Endodermal cell (in vitro differentiated cells): ENCODE data around the gene PELI2. TPM values are rescaled to one million over a fixed set of nuclear protein-coding genes. Genes with fewer than 3 reads are reported as not detected.

Experiments
- DNase-seq: peaks from one replicate; pipeline ENCODE4 v3.0.0-alpha.2; 2017
- H3K27ac ChIP-seq: 2 replicates; pipeline ENCODE4 v1.5.1; 2013; ENCODE audit warnings: mild to moderate bottlenecking, low read depth, low read length, moderate library complexity
- H3K27me3 ChIP-seq: 2 replicates; pipeline ENCODE4 v1.6.1; 2013; ENCODE audit warnings: mild to moderate bottlenecking, low read length, moderate library complexity; ENCODE audit not compliant: insufficient read depth, control insufficient read depth, poor library complexity, severe bottlenecking
- H3K36me3 ChIP-seq: 2 replicates; pipeline ENCODE4 v1.7.0; 2013; ENCODE audit warnings: mild to moderate bottlenecking, low read length, moderate library complexity; ENCODE audit not compliant: control insufficient read depth, insufficient read depth
- H3K4me1 ChIP-seq: one replicate; pipeline ENCODE4 v1.7.0; 2013; ENCODE audit warnings: low read length; ENCODE audit not compliant: control insufficient read depth, insufficient read depth
- H3K4me3 ChIP-seq: 2 replicates; pipeline ENCODE4 v1.5.1; 2013; ENCODE audit warnings: mild to moderate bottlenecking, low read length, moderate library complexity
- H3K9ac ChIP-seq: 2 replicates; pipeline ENCODE4 v1.6.1; 2013; ENCODE audit warnings: mild to moderate bottlenecking, low read length, moderate library complexity; ENCODE audit not compliant: poor library complexity, severe bottlenecking; ENCODE audit errors: extremely low read depth
- H3K9me3 ChIP-seq: 2 replicates; pipeline ENCODE4 v1.6.1; 2013; ENCODE audit warnings: mild to moderate bottlenecking, low read length, moderate library complexity; ENCODE audit not compliant: control insufficient read depth
- H3K27ac Mint-ChIP-seq: 2 replicates; pipeline ENCODE4 v1.8.0; 2020; ENCODE audit warnings: mixed read lengths
- H3K27me3 Mint-ChIP-seq: 2 replicates; pipeline ENCODE4 v1.8.0; 2021; ENCODE audit warnings: mild to moderate bottlenecking, mixed read lengths; ENCODE audit not compliant: insufficient read depth
- H3K36me3 Mint-ChIP-seq: 2 replicates; pipeline ENCODE4 v1.8.0; 2020; ENCODE audit warnings: low read depth, mixed read lengths
- H3K4me1 Mint-ChIP-seq: 2 replicates; pipeline ENCODE4 v1.8.0; 2020; ENCODE audit warnings: mixed read lengths
- H3K4me3 Mint-ChIP-seq: 2 replicates; pipeline ENCODE4 v1.8.0; 2020; ENCODE audit warnings: mild to moderate bottlenecking, moderate library complexity, mixed read lengths
- H3K9me3 Mint-ChIP-seq: 2 replicates; pipeline ENCODE4 v1.8.0; 2020; ENCODE audit warnings: mild to moderate bottlenecking, mixed read lengths
- CTCF ChIP-seq: fragments of 200-600 bp; sonication (generic); conservative IDR thresholded peaks from 2 replicates; pipeline ENCODE4 v1.5.0; 2021; ENCODE audit warnings: antibody characterized with exemption, mild to moderate bottlenecking
- WGBS, 2 experiments: methylation state at CpG; one replicate each; pipeline versions ENCODE4 v1.1.5 to v1.1.7; 2013; ENCODE audit warnings: missing lambda C conversion rate in 2 of 2, mixed read lengths in 1 of 2; ENCODE audit not compliant: insufficient coverage in 1 of 2, insufficient read length in 1 of 2; 5-methylcytosine and 5-hydroxymethylcytosine counted together
- total RNA-seq, 2 donors: library from RNA; stranded (reverse); fragmentation: NEBNext Ultra II Directional in 1 of 2; extraction: Animal tissue kit (Norgen Biotek cat#: 25700) in 1 of 2; gene quantifications; 2 replicates in 1 of 2; 3 replicates in 1 of 2; pipeline ENCODE4 v1.2.1, GENCODE V29; 2021

Gene PELI2
- total RNA-seq, 2 donors from 2014 or later, result 5.9 to 8.1 TPM

- no peak overlapping the region for H3K4me3 Mint-ChIP-seq
- Histone ChIP-seq H3K9me3 (no peaks in the 10 kb centered on the region), H3K4me3 (no peak overlapping the region), H3K27ac (no peak overlapping the region), H3K27me3 (no peaks in the 10 kb centered on the region), H3K9ac (no peak overlapping the region), H3K36me3 (no peaks in the 10 kb centered on the region), H3K4me1 (peaks cover 13% of the 10 kb centered on the region)
- peaks cover 10% of the 10 kb centered on the region for H3K4me1 Mint-ChIP-seq
- no peaks in the 10 kb centered on the region for H3K27me3 Mint-ChIP-seq
- no peaks in the 10 kb centered on the region for H3K9me3 Mint-ChIP-seq
- no peak for DNase-seq
- TF ChIP-seq CTCF, result no peak
- H3K36me3 Mint-ChIP-seq, result no peaks in the 10 kb centered on the region
- no peak overlapping the region for H3K27ac Mint-ChIP-seq
- WGBS, 2 experiments, result 80 to 89% methylated on average over 4 to 7 of the region's 7 CpGs
Measured at GRCh38 chr14:56219666-56220413, 101.6 kb downstream of the PELI2 start.

GRCh38 chr14:56221382-56222128, 103.3 kb downstream of the PELI2 start:
- Mint-ChIP-seq H3K4me3 (no peak overlapping the region), H3K27me3 (no peaks in the 10 kb centered on the region), H3K27ac (no peak overlapping the region), H3K4me1 (peaks cover 8% of the 10 kb centered on the region), H3K9me3 (no peaks in the 10 kb centered on the region), H3K36me3 (no peaks in the 10 kb centered on the region)
- H3K27me3 ChIP-seq, result no peaks in the 10 kb centered on the region
- WGBS, 2 experiments, result 84% methylated on average over 4 to 7 of the region's 7 CpGs
- no peaks in the 10 kb centered on the region for H3K36me3 ChIP-seq
- H3K4me1 ChIP-seq, result peaks cover 2% of the 10 kb centered on the region
- H3K9me3 ChIP-seq, result no peaks in the 10 kb centered on the region
- no peak overlapping the region for H3K9ac ChIP-seq
- no peak overlapping the region for H3K27ac ChIP-seq
- no peak overlapping the region for H3K4me3 ChIP-seq
- TF ChIP-seq CTCF, result no peak
- no peak for DNase-seq

- TF ChIP-seq CTCF, result peak; percentile 29
- Histone ChIP-seq H3K9ac (no peak overlapping the region), H3K4me3 (no peak overlapping the region), H3K4me1 (no peaks in the 10 kb centered on the region), H3K27ac (no peak overlapping the region), H3K27me3 (no peaks in the 10 kb centered on the region), H3K36me3 (no peaks in the 10 kb centered on the region), H3K9me3 (peaks cover 21% of the 10 kb centered on the region)
- Mint-ChIP-seq H3K9me3 (peaks cover 18% of the 10 kb centered on the region), H3K27me3 (no peaks in the 10 kb centered on the region), H3K27ac (no peak overlapping the region), H3K4me1 (peaks cover 8% of the 10 kb centered on the region), H3K36me3 (peaks cover 1% of the 10 kb centered on the region), H3K4me3 (no peak overlapping the region)
- 91% methylated on average over 1 of the region's 1 CpG; no CpG with 5 or more reads in 1 of the 2 experiments for WGBS, 2 experiments
- no peak for DNase-seq
Measured at GRCh38 chr14:56224229-56224628, 106.0 kb downstream of the PELI2 start.
